Measurements from ENCODE around the gene TOB2.

TOB2 gene

GRCh38 chr22:41429232-41429950 lies 17.2 kb downstream of the TOB2 start:
- Histone ChIP-seq H3K4ac (ENCODE audit: low read depth, low read length) (no peak overlapping the region), H3K4me3 (ENCODE audit: low read depth, low read length) (no peak overlapping the region), H4K8ac (ENCODE audit: low read depth, low read length) (no peak overlapping the region), H2AK5ac (ENCODE audit: low read length) (no peak overlapping the region), H3K36me3 (ENCODE audit: control insufficient read depth in 1 of 2, insufficient read depth in 2 of 2, low read length in 2 of 2) (peaks cover 17% of the 10 kb centered on the region in 2 experiments), H2BK5ac (ENCODE audit: low read depth, low read length, poor library complexity) (no peak overlapping the region), H3K27me3 (ENCODE audit: insufficient read depth, low read length) (no peaks in the 10 kb centered on the region), H3K9ac (ENCODE audit: low read length) (no peak overlapping the region), H3K79me1 (ENCODE audit: low read length) (no peaks in the 10 kb centered on the region), H3K23ac (ENCODE audit: low read length) (no peak overlapping the region), H2BK120ac (ENCODE audit: insufficient read depth, low read length, poor library complexity) (no peak overlapping the region), H3K18ac (ENCODE audit: low read length) (no peak overlapping the region), H4K91ac (ENCODE audit: low read depth, low read length) (no peak overlapping the region), H3K79me2 (ENCODE audit: control insufficient read depth, insufficient read depth, low read length, poor library complexity) (no peaks in the 10 kb centered on the region), H2BK12ac (ENCODE audit: low read length) (no peak overlapping the region), H2AFZ (ENCODE audit: insufficient read depth, low read length, poor library complexity) (no peak overlapping the region), H3K4me2 (ENCODE audit: low read length) (no peak overlapping the region), H4K12ac (ENCODE audit: low read depth, low read length) (no peak overlapping the region), H3K27ac (ENCODE audit: low read depth, low read length) (no peak overlapping the region), H3K14ac (ENCODE audit: low read length) (no peak overlapping the region), H3K9me3 (ENCODE audit: insufficient read depth, low read depth, low read length) (peaks cover 2% of the 10 kb centered on the region), H3K4me1 (ENCODE audit: control insufficient read depth in 1 of 2, insufficient read depth in 2 of 2, low read length in 2 of 2) (no peaks in the 10 kb centered on the region)
- DNase-seq = no peak
- no CpG with 5 or more reads among the region's 13 CpGs for WGBS (ENCODE audit: extremely low coverage, insufficient coverage, insufficient read length)

GRCh38 chr22:41425660-41426365 lies 20.8 kb downstream of the TOB2 start:
- Histone ChIP-seq H3K18ac (ENCODE audit: low read length) (no peak overlapping the region), H3K14ac (ENCODE audit: low read length) (no peak overlapping the region), H4K8ac (ENCODE audit: low read depth, low read length) (no peak overlapping the region), H3K4me1 (ENCODE audit: control insufficient read depth in 1 of 2, insufficient read depth in 2 of 2, low read length in 2 of 2) (no peaks in the 10 kb centered on the region), H3K4me2 (ENCODE audit: low read length) (no peak overlapping the region), H3K23ac (ENCODE audit: low read length) (no peak overlapping the region), H3K27ac (ENCODE audit: low read depth, low read length) (no peak overlapping the region), H3K79me2 (ENCODE audit: control insufficient read depth, insufficient read depth, low read length, poor library complexity) (no peaks in the 10 kb centered on the region), H2BK12ac (ENCODE audit: low read length) (no peak overlapping the region), H2BK120ac (ENCODE audit: insufficient read depth, low read length, poor library complexity) (no peak overlapping the region), H3K79me1 (ENCODE audit: low read length) (no peaks in the 10 kb centered on the region), H2BK5ac (ENCODE audit: low read depth, low read length, poor library complexity) (no peak overlapping the region), H4K91ac (ENCODE audit: low read depth, low read length) (no peak overlapping the region), H3K4me3 (ENCODE audit: low read depth, low read length) (no peak overlapping the region), H2AK5ac (ENCODE audit: low read length) (no peak overlapping the region), H3K27me3 (ENCODE audit: insufficient read depth, low read length) (no peaks in the 10 kb centered on the region), H3K9me3 (ENCODE audit: insufficient read depth, low read depth, low read length) (peaks cover 2% of the 10 kb centered on the region), H2AFZ (ENCODE audit: insufficient read depth, low read length, poor library complexity) (no peak overlapping the region), H3K36me3 (ENCODE audit: control insufficient read depth in 1 of 2, insufficient read depth in 2 of 2, low read length in 2 of 2) (peaks cover 2% of the 10 kb centered on the region in 2 experiments), H3K4ac (ENCODE audit: low read depth, low read length) (no peak overlapping the region), H4K12ac (ENCODE audit: low read depth, low read length) (no peak overlapping the region), H3K9ac (ENCODE audit: low read length) (no peak overlapping the region)
- DNase-seq = no peak
- WGBS (ENCODE audit: extremely low coverage, insufficient coverage, insufficient read length) = no CpG with 5 or more reads among the region's 9 CpGs

GRCh38 chr22:41418717-41419116 lies 27.9 kb downstream of the TOB2 start:
- peaks cover 3% of the 10 kb centered on the region for H3K79me1 ChIP-seq (ENCODE audit: low read length)
- no peak overlapping the region for H3K4me2 ChIP-seq (ENCODE audit: low read length)
- H3K4me1 ChIP-seq (ENCODE audit: control insufficient read depth in 1 of 2, insufficient read depth in 2 of 2, low read length in 2 of 2) = peaks cover 7% of the 10 kb centered on the region in 2 experiments
- WGBS (ENCODE audit: extremely low coverage, insufficient coverage, insufficient read length) = no CpG with 5 or more reads among the region's 9 CpGs
- no peak for DNase-seq
- H2BK120ac ChIP-seq (ENCODE audit: insufficient read depth, low read length, poor library complexity) = no peak overlapping the region
- H3K9ac ChIP-seq (ENCODE audit: low read length) = no peak overlapping the region
- no peaks in the 10 kb centered on the region for H3K9me3 ChIP-seq (ENCODE audit: insufficient read depth, low read depth, low read length)
- H3K23ac ChIP-seq (ENCODE audit: low read length) = no peak overlapping the region
- H2BK12ac ChIP-seq (ENCODE audit: low read length) = no peak overlapping the region
- no peaks in the 10 kb centered on the region for H3K27me3 ChIP-seq (ENCODE audit: insufficient read depth, low read length)
- no peak overlapping the region for H4K12ac ChIP-seq (ENCODE audit: low read depth, low read length)
- no peak overlapping the region for H2AFZ ChIP-seq (ENCODE audit: insufficient read depth, low read length, poor library complexity)
- no peak overlapping the region for H4K91ac ChIP-seq (ENCODE audit: low read depth, low read length)
- H2AK5ac ChIP-seq (ENCODE audit: low read length) = no peak overlapping the region
- H3K27ac ChIP-seq (ENCODE audit: low read depth, low read length) = no peak overlapping the region
- H3K14ac ChIP-seq (ENCODE audit: low read length) = no peak overlapping the region
- no peak overlapping the region for H3K4me3 ChIP-seq (ENCODE audit: low read depth, low read length)
- H3K18ac ChIP-seq (ENCODE audit: low read length) = no peak overlapping the region
- peaks cover 0 to 2% of the 10 kb centered on the region in 2 experiments for H3K36me3 ChIP-seq (ENCODE audit: control insufficient read depth in 1 of 2, insufficient read depth in 2 of 2, low read length in 2 of 2)
- peaks cover 2% of the 10 kb centered on the region for H3K79me2 ChIP-seq (ENCODE audit: control insufficient read depth, insufficient read depth, low read length, poor library complexity)
- H4K8ac ChIP-seq (ENCODE audit: low read depth, low read length) = no peak overlapping the region
- no peak overlapping the region for H2BK5ac ChIP-seq (ENCODE audit: low read depth, low read length, poor library complexity)
- no peak overlapping the region for H3K4ac ChIP-seq (ENCODE audit: low read depth, low read length)

GRCh38 chr22:41417622-41418390 lies 28.8 kb downstream of the TOB2 start:
- H3K9me3 ChIP-seq (ENCODE audit: insufficient read depth, low read depth, low read length) = no peaks in the 10 kb centered on the region
- H3K27me3 ChIP-seq (ENCODE audit: insufficient read depth, low read length) = no peaks in the 10 kb centered on the region
- H4K8ac ChIP-seq (ENCODE audit: low read depth, low read length) = no peak overlapping the region
- no peak overlapping the region for H2BK120ac ChIP-seq (ENCODE audit: insufficient read depth, low read length, poor library complexity)
- H3K23ac ChIP-seq (ENCODE audit: low read length) = no peak overlapping the region
- no peak overlapping the region for H2BK12ac ChIP-seq (ENCODE audit: low read length)
- H3K14ac ChIP-seq (ENCODE audit: low read length) = no peak overlapping the region
- H3K18ac ChIP-seq (ENCODE audit: low read length) = no peak overlapping the region
- peaks cover 8 to 9% of the 10 kb centered on the region in 2 experiments for H3K4me1 ChIP-seq (ENCODE audit: control insufficient read depth in 1 of 2, insufficient read depth in 2 of 2, low read length in 2 of 2)
- H3K27ac ChIP-seq (ENCODE audit: low read depth, low read length) = no peak overlapping the region
- no peak overlapping the region for H3K9ac ChIP-seq (ENCODE audit: low read length)
- H2AFZ ChIP-seq (ENCODE audit: insufficient read depth, low read length, poor library complexity) = no peak overlapping the region
- H3K4me2 ChIP-seq (ENCODE audit: low read length) = no peak overlapping the region
- H2AK5ac ChIP-seq (ENCODE audit: low read length) = no peak overlapping the region
- no peak overlapping the region for H3K4ac ChIP-seq (ENCODE audit: low read depth, low read length)
- no peak overlapping the region for H4K91ac ChIP-seq (ENCODE audit: low read depth, low read length)
- H4K12ac ChIP-seq (ENCODE audit: low read depth, low read length) = no peak overlapping the region
- no peak for DNase-seq
- no peak overlapping the region for H2BK5ac ChIP-seq (ENCODE audit: low read depth, low read length, poor library complexity)
- no peaks in the 10 kb centered on the region for H3K36me3 ChIP-seq (ENCODE audit: control insufficient read depth in 1 of 2, insufficient read depth in 2 of 2, low read length in 2 of 2)
- H3K4me3 ChIP-seq (ENCODE audit: low read depth, low read length) = no peak overlapping the region
- H3K79me1 ChIP-seq (ENCODE audit: low read length) = peaks cover 11% of the 10 kb centered on the region
- no CpG with 5 or more reads among the region's 13 CpGs for WGBS (ENCODE audit: extremely low coverage, insufficient coverage, insufficient read length)
- H3K79me2 ChIP-seq (ENCODE audit: control insufficient read depth, insufficient read depth, low read length, poor library complexity) = peaks cover 3% of the 10 kb centered on the region

Data from trophoblast cell (in vitro differentiated cells and primary cell).